ENCODE data around the gene THBS3. TPM values are rescaled to one million over a fixed set of nuclear protein-coding genes. Genes with fewer than 3 reads are reported as not detected.

THBS3 gene
- total and polyA plus RNA-seq, 9 of the 15 experiments (the other 6 are each of a cell fraction or from before 2014, with no cell fraction given): 0.59 to 8.3 (median 3.2) TPM

- no peaks in the 10 kb centered on the region for H3K27me3 ChIP-seq (ENCODE audit: control insufficient read depth in 2 of 2, insufficient read depth in 2 of 2, low read length in 2 of 2)
- peak; percentile 21; the same call in 1 of the 2 replicates for TF ChIP-seq VEZF1 (CRISPR knock-in tag; IDR thresholded peaks at IDR 0.05)
- TF ChIP-seq HES1 (IDR thresholded peaks at IDR 0.05; ENCODE audit: low read depth): no peak
- no peak for TF ChIP-seq THRAP3 (IDR thresholded peaks at IDR 0.05; ENCODE audit: borderline replicate concordance)
- TF ChIP-seq NR2C1 (IDR thresholded peaks at IDR 0.05): peak; percentile 76
- peak; percentile 71 for TF ChIP-seq NR2C1 (tag; IDR thresholded peaks at IDR 0.05)
- no peak for TF ChIP-seq ZNF589 (CRISPR knock-in tag; IDR thresholded peaks at IDR 0.05; ENCODE audit: low read depth)
- TF ChIP-seq THRB (CRISPR knock-in tag; conservative IDR thresholded peaks at IDR 0.05): no peak
- peak; percentile 83 to 99 (median 92) for TF ChIP-seq YY1 (IDR thresholded peaks at IDR 0.05; ENCODE audit: borderline replicate concordance in 1 of 3, control insufficient read depth in 1 of 3, extremely low read depth in 1 of 3, insufficient read depth in 3 of 3, insufficient read length in 1 of 3, insufficient replicate concordance in 2 of 3, low read depth in 1 of 3, low read length in 2 of 3)
- no peak for TF ChIP-seq TRIM28 (IDR thresholded peaks at IDR 0.05)
- TF ChIP-seq MTA1 (IDR thresholded peaks at IDR 0.05; ENCODE audit: borderline replicate concordance): no peak
- no peak for TF ChIP-seq MECOM (CRISPR knock-in tag; IDR thresholded peaks at IDR 0.05)
- TF ChIP-seq PHF21A (IDR thresholded peaks at IDR 0.05; ENCODE audit: borderline replicate concordance, low read depth): no peak
- TF ChIP-seq ZNF316 (IDR thresholded peaks at IDR 0.05): no peak
- TF ChIP-seq ZBTB33 (CRISPR knock-in tag; IDR thresholded peaks at IDR 0.05): no peak
- no peak for TF ChIP-seq KDM2B (CRISPR knock-in tag; IDR thresholded peaks at IDR 0.05)
- 0 out of 2 replicates have a peak, but pooled peaks have one; percentile 28 for TF ChIP-seq ATF7 (IDR thresholded peaks at IDR 0.05)
- no peak for TF ChIP-seq ZNF699 (CRISPR knock-in tag; IDR thresholded peaks at IDR 0.05; ENCODE audit: insufficient replicate concordance)
Measured at GRCh38 chr1:155218854-155219591, 11.3 kb upstream of the THBS3 start.

More at GRCh38 chr1:155218854-155219591, 11.3 kb upstream of the THBS3 start:
- DNase-seq (ENCODE audit: extremely low read depth in 1 of 4, low spot score in 3 of 4): peak; percentile 64 to 82 (median 66)
- intact Hi-C loops (cut with micrococcal nuclease) (no loop called here), in situ Hi-C loops (cut with MboI) (no loop called here)
- BruUV-seq (replicated peaks): no TSS peak
- ATAC-seq: peak; percentile 77
- Histone ChIP-seq H3K4me2 (ENCODE audit: insufficient read depth, low read length) (peak overlapping the region; percentile 42), H3K27ac (ENCODE audit: extremely low read depth, low read depth, low read length) (peak overlapping the region; percentile 44), H3K4me1 (replicated peaks in 1 of 2; ENCODE audit: control insufficient read depth in 2 of 2, insufficient read depth in 2 of 2, low read length in 2 of 2) (peaks cover 9 to 22% of the 10 kb centered on the region in 2 experiments; a peak in 4 of 5 replicates), H3K9ac (ENCODE audit: insufficient read depth in 1 of 2, low read depth in 2 of 2, low read length in 2 of 2) (peak overlapping the region; percentile 27 to 46; a peak in 2 of 4 replicates), H3K9me1 (ENCODE audit: control insufficient read depth, insufficient read depth, low read length) (no peaks in the 10 kb centered on the region), H2AFZ (ENCODE audit: low read depth, low read length) (peak overlapping the region; percentile 95), H3K79me2 (ENCODE audit: control insufficient read depth, insufficient read depth, low read length) (no peaks in the 10 kb centered on the region), H4K20me1 (replicated peaks; ENCODE audit: control insufficient read depth, insufficient read depth, low read length) (no peaks in the 10 kb centered on the region), H3K9me3 (replicated peaks; ENCODE audit: control insufficient read depth, insufficient read depth, low read depth, low read length) (no peaks in the 10 kb centered on the region), H3K36me3 (ENCODE audit: control insufficient read depth, insufficient read depth, low read length) (no peaks in the 10 kb centered on the region; the same call in 2 of the 3 replicates), H3K4me3 (peak overlapping the region; percentile 13; the same call in 1 of the 2 replicates)
- FAIRE-seq: peak; percentile 84
- CTCF ChIA-PET (ENCODE audit: low intra/inter-chr PET ratio): no interaction called here
- POLR2A ChIA-PET: interaction anchor here (0.6 to 1.8 kb wide), 5 partner anchors 10 to 993 kb away, joined by 3 to 10 read pairs (median 4); partner anchors contain the start of gene MTX1
- 23% methylated on average over 7 of the region's 7 CpGs for WGBS (ENCODE audit: insufficient coverage, low coverage, missing lambda C conversion rate)
